GM18520 (cell line): ENCODE results near the gene NSD1.
"Not testable (repeated sequence)": the region's sequence is repeated elsewhere in the genome, so short reads cannot be mapped to it uniquely, and the experiment has no call there.

ENCODE experiments used
- ATAC-seq: cut with Tn5 transposase; IDR thresholded peaks from one replicate; pipeline ENCODE4 v1.9.1; 2021; ENCODE audit not compliant: unreplicated experiment

Gene NSD1

DNA sequence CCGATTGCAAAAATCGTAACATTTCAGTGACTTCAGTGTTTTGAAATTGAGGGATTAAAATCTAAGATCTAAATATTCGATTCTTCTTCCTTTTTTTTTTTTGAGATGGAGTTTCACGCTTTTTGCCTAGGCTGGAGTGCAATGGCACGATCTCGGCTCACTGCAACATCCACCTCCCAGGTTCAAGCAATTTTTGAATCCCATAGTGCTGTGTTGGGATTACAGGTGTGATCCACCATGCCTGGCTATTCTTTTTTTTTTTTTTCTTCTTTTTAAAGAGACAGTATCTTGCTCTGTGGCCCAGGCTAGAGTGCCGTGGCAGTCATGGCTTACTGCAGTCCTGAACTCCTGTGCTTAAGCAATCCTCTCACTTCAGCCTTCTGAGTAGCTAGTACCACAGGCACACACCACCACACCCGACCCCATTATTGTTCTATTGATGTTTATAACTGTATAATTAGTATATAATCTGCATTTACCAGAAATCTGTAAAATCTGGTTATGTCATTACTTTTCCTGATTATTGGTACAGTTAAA, 42.7 kb downstream of the NSD1 start:
- no peak for ATAC-seq

DNA sequence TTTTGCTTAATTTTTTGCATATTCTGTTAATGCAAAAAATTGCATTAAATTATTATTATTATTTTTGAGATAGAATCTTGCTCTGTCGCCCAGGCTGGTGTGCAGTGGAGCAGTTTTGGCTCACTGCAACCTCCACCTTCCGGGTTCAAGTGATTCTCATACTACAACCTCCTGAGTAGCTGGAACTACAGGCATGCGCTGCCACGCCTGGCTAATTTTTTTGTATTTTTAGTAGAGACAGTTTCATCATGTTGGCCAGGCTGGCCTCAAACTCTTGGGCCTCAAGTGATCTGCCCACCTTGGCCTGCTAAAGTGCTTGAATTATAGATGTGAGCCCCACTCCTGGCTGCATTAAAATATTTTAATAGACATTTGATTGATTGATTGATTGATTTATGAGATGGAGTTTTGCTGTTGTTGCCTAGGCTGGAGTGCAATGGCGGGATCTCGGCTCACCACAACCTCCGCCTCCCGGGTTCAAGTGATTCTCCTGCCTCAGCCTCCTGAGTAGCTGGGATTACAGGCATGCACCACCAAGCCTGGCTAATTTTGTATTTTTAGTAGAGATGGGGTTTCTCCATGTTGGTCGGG, 44.4 kb downstream of the NSD1 start:
- ATAC-seq: not testable (repeated sequence)

DNA sequence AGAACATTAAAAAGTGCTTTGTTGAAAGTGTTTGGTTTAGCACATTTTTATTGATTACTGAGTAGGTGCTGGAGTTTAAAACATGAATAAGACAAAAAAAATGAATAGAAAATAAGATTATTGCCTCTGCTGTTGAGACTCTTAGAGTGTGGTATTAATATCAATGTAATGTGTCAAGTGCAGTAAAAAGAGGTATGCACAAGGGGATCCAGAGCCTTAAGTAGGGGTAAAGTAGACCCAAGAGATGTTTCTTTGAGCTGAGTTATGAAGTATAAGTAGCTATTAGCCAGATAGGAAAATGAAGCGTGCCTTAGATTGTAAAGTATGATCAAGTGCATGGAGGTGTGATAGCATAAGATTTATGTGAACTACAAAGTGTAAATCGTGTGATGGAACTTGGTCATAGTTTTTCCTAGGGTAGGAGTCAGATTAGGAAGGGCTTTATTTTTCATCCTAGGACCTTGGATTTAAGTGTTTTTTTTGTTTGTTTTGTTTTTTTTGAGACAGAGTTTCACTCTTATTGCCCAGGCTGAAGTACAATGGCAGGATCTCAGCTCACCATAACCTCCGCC, 45.2 kb downstream of the NSD1 start:
- ATAC-seq: no peak

DNA sequence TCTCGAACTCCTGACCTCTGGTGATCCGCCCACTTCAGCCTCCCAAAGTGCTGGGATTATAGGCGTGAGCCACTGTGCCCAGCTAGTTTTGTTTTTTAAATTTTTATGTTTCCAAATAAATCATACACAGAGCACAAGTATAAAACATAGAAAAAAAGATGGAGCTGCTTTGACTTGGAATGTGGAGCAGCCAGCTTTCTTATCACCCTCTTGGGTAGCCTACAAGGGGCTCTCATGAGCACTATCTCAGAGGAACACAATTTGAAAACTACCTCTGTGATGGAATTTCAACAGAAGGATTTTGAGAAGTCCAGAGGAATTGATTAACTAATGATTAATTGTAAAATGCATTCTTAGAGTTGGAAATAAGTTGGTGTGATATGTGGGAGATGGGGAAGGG, 45.9 kb downstream of the NSD1 start:
- no peak for ATAC-seq

DNA sequence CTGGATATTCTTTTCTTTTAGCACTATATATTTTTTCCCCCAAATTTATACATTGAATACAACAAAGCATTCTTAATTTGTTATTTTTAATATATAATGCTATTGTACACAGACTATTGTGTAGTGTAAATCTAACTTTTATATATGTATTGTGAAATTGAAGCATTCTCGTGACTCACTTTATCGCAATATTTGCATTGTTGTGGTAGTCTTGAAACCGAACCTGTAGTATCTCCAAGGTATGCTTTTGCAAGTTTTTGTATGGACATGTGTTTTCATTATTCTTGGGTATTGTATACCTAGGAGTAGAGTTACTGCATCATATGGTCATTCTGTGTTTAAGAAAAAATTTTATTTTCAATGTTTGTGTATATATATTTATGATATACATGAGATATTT, 49.6 kb downstream of the NSD1 start:
- ATAC-seq: no peak

DNA sequence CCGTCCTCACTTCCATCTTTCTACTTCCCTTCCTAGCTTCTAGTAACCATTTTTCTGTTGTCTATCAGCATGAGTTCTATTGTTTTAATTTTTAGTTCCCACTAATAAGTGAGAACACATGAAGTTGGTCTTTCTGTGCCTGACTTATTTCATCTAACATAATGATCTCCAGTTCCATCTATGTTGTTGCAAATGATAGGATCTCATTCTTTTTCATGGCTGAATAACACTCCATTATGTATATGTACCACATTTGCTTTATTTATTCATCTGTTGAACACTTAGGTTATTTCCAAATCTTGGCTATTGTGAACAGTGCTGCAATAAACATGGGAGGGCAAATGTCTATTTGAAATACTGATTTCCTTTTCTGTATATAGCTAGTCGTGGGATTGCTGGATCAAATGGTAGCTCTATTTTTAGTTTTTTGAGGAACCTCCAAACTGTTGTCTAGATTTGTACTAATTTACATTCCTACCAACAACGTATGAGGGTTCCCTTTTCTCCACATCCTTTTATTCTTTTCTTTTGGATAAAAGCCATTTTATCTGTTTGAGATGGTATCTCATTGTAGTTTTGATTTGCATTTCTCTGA, 50.3 kb downstream of the NSD1 start:
- no peak for ATAC-seq

DNA sequence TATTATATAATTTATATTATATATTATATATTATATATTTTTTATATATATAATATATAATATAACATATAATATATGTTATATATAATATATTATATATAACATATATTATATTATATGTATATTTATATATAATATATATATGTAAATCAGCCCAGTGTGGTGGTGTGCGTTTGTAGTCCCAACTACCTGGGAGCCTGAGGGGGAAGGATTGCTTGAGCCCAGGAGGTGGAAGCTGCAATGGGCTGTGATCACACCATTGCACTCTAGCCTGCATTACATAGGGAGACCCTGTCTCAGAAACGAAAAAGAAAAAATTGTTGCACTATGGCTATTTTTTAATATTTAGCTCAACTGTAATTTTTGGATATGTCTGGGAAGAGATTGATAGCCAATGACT, 52.4 kb downstream of the NSD1 start:
- no peak for ATAC-seq

DNA sequence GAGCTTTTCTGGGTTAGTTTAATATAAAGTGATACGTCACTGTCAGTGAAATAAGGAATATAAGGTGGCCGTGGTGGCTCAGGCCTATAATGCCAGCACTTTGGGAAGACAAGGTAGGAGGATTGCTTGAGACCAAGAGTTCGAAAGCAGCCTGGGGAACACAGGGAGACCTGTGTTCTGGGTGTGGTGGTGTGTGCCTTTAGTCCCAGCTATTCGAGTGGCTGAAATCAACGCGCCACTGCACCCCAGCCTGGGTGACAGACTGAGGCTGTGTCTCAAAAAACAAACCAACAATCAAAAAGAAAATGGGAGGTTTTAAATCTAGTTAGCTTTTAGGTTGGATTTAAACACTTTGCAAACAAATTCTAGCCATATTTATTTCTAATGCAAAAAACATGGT, 53.1 kb downstream of the NSD1 start:
- no peak for ATAC-seq

DNA sequence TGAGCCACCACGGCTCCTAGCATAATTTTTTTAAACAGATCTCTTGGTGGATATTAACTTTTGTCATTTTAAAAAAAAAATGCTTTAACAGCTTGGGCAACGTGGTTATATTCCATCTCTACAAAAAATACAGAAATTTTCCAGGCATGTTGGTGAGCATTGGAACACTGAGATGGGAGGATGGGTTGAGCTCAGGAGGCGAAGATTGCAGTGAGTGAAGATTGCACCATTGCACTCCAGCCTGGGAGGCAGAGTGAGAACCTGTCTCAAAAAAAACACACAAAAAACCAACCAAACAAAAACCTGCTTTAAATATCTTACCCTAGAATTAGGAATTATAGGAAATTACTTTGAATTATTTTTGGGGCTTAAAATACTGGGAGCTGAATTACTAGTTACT, 55.2 kb downstream of the NSD1 start:
- ATAC-seq: no peak

DNA sequence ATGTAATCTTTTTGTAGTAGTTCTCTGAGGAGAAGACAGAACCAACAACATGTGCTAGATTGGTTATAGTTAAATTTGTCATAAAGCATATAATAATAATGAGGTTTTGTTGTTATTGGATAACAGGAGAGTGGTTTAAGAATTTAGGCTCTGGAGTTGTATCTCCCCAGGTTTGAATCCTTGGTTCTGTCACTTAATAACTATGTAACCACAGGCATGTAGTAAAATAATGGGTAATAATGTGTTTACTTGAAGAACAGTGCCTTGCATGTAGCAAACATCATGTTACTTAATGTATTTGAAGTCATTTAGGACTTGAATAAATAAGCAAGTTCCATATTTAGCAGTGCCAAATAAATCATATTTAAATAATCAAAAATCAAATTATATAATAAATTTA, 55.8 kb downstream of the NSD1 start:
- ATAC-seq: no peak

DNA sequence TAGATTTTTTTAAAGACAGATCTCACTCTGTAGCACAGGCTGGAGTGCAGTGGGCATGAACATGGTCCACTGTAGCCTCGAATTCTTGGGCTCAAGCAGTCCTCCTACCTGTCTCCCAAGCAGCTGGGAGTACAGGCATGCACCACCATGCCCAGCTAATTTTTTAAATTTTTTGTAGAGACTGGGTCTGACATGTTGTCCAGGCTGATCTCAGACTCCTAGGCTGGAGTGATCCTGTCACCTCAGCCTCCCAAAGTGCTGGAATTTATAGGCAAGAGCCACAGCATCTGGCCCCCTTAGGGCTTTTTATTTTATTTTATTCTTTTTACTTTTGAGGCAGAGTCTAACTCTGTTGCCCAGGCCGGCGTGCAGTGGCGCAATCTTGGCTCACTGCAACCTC, 56.4 kb downstream of the NSD1 start:
- no peak for ATAC-seq

DNA sequence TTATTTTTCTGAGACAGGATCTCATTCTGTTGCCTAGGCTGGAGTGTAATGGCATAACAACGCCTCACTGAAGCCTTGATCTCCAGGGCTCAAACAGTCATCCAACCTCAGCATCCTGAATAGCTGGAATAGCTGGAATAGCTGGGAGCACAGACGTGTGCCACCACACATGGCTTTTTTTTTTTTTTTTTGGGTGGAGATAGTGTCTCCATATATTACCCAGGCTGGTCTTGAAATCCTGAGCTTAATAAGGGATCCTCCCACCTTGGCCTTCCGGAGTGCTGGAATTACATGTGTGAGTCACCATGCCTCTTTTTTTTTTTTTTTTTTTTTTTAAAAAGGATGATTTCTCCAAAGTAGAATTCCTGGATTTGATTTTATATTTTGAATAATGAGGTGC, 60.7 kb downstream of the NSD1 start:
- ATAC-seq: no peak

DNA sequence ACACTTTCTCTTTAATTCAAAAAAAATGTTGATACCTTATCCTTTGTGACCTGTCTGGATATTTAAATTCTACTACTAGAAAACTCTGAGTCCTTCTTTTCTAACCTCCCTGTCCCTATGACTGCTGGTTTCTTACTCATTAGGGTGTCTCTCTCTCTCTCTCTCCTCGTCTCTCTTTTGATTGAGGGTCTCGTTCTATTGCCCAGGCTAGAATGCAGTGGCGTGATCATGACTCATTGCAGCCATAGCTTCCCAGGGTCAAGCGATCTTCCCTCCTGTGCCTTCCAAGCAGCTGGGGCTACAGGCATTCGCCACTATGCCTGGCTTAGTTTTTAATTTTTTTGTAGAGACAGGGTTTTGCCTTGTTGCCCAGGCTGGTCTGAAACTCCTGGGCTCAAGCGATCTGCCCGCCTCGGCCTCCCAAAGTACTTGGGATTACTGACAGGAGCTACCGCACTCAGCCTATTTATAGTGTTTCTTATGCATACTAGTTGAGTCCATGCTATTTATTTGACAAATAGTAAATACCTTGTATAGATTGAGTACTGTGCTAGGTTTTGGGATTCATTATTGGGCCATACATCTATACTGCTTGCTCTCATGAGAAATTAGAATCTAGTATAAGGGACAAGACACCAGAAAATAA, 61.9 kb downstream of the NSD1 start:
- no peak for ATAC-seq

DNA sequence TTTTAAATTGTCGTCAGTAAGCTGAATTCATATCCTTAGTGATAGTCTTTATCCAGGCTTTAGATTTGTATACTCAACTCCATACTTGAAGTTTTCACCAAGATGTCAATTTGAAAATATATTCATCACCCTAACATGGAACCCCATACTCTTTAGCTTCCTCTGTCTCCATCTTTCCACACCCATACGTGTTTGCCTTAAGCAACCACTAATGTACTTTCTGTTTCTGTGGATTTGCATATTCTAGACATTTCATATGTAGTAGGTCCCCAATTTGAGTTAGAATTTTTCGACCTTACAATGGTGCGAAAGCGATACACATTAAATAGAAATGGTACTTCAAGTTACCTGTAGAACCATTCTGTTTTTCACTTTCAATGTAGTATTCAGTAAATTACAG, 65.2 kb downstream of the NSD1 start:
- ATAC-seq: no peak

DNA sequence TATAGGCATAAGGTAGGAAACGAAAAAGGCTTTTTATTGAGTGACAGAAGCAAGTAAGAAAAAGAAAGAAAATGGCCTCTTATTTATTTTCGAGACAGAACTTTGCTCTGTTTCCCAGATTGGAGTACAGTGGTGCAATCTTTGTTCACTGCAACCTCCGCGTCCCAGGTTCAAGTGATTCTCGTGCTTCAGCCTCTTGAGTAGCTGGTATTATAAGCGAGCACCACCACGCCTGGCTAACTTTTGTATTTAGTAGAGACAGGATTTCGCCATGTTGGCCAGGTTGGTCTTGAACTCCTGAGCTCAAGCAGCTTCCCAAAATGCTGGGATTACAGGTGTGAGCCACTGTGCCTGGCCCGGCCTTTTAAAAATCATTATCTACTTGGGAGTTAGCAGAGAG, 70.7 kb downstream of the NSD1 start:
- no peak for ATAC-seq

DNA sequence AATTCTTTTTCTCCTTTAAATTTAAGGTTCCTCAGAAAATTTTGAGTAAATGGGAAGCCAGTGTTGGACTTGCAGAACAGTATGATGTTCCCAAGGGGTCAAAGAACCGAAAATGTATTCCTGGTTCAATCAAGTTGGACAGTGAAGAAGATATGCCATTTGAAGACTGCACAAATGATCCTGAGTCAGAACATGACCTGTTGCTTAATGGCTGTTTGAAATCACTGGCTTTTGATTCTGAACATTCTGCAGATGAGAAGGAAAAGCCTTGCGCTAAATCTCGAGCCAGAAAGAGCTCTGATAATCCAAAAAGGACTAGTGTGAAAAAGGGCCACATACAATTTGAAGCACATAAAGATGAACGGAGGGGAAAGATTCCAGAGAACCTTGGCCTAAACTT, 76.0 kb downstream of the NSD1 start:
- no peak for ATAC-seq

DNA sequence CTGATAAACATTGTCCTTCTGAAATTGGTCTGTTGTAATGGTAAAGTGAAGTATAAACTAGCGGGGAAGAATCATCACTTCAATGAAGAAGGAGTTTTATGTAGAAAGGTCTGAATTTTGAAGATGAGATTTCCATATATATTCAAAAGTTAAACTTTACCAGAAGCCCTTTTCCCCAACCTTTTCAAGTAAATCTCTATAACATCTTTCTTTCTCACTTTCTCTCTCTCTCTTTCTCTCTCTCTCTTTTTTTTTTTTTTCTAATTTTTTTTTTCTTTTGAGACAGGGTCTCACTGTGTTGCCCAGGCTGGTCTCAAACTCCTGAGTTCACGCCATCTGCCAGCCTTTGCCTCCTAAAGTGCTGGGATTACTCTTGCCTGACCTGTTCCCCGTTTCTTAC, 78.7 kb downstream of the NSD1 start:
- no peak for ATAC-seq

DNA sequence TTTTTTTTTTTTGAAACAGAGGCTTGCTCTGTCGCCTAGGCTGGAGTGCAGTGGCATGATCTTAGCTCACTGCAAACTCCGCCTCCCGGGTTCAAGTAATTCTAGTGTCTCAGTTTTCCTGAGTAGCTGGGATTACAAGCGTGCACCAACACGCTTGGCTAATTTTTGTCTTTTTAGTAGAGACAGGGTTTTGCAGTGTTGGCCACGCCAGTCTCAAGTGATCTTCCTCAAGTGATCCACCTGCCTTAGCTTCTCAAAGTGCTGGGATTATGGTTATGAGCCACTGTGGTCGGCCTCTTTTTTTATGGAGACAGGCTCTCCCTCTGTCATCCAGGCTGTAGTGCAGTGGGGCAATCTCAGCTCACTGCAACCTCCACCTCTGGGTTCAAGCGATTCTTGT, 87.0 kb downstream of the NSD1 start:
- ATAC-seq: no peak

DNA sequence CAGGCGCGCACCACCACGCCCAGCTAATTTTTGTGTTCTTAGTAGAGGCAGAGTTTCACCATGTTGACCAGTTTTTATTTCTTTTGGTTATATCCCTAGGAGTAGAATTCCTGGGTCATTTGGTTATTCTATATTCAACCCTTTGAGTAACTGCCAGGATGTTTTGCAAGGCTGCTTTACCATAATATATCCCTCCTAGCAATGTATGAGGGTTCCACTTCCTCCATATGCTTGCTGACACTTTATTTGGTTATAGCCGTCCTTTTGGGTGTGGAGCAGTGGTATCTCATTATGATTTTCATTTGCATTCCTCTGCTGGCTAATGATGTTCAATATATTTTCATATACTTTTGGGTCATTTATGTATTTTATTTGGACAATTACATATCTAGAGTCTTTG, 88.7 kb downstream of the NSD1 start:
- ATAC-seq: no peak

DNA sequence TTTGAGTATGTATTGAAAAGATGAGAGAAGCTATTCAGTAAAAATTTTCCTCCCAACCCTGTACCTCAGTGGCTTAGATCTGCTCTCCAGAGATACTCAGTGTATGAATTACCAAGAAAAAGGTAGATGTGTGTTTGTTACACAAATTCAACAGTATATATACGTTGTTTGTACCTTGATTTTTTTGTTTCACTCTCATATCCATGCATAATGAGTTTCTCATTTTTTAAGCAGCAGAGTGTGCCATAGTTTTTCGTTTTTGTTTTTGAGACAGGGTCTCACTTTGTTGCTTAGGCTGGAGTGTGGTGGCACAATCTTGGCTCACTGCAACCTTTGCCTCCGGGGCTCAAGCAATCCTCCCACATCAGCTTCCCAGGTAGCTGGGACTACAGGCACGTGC, 92.2 kb downstream of the NSD1 start:
- no peak for ATAC-seq

DNA sequence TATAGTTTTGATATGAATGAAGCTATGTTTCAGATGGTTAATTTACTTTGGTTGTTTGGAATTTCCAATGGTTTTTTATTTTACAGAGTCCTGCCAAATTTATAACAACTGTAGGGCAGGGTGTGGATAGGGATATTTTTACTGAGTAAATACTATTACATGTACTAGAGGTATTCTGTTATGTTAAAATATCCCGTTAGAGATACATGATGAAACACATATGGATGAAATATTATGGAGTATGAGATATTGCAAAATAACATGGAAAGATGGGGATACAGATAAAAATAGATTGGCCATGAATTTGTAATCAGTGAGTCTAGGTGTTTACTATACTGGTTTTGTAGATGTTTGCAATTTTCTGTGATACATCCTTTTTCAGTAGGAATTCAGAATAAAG, 93.3 kb downstream of the NSD1 start:
- ATAC-seq: no peak

DNA sequence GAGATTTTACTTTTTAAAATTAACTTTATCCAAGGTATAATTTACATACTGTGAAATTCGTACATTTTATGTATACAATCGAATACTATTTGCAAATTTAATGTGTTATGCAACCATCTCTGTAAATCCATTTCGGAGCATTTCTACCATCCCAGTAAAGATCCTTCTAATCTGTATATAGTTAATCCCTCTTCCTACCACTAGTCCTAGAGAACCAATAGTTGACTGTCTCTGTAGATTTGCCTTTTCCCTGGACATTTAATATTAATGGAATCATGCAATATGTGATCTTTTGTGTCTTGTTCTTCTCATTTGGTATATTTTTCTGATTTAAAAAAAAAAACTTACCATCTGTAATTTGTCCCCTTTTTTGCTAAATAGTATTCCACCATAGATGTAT, 95.2 kb downstream of the NSD1 start:
- no peak for ATAC-seq
